NCI-H1092 treated with DMSO at 0.1 percent for 48 hours (cell line): Measurements from ENCODE around the gene MYRFL.

Experiments
- DNase-seq: peaks from one replicate; lab custom pipeline; 2025; lab: John Stamatoyannopoulos, UW

MYRFL gene

DNA sequence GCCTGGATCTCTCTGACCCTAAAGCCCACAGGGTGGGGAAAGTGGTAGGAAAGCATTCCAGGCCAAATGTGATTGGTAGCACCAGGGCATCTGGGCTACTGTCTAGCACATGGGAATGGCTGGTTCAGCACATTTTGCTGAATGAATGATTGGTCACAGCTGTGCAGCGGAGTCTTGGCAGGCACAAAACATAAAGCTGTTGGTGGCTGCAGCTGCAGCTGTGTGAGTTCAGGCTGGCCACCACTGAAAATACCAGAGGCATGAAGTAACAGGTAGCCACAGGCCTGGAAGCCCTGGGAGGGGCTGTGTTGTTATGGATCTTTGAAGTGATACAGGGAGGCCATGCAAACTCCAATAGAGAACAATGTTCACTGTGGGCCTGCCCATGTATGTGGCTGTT is 72.7 kb downstream of the MYRFL start:
- no peak for DNase-seq

DNA sequence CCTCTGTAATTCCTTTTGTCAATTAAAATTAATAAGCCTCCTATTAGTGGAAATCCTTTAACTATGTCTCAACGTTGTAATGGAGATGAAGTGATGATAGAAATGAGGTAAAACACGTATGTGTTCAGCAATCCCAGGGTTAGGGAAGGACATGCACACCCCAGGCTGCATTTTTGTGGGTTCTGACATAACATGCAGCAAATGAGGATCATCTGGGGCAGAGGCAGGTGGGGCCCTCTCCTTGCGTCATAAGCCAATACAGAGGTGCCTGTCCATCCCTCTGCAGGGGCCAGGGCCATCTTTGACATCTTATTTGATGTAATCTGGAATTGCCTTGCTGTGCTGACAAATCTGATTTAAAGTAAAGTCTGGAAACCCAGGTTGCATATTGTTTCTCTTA is 73.2 kb downstream of the MYRFL start:
- DNase-seq: no peak

GRCh38 chr12:69900720-69901131 is 75.7 kb downstream of the MYRFL start:
- DNase-seq: peak; percentile 49

DNA sequence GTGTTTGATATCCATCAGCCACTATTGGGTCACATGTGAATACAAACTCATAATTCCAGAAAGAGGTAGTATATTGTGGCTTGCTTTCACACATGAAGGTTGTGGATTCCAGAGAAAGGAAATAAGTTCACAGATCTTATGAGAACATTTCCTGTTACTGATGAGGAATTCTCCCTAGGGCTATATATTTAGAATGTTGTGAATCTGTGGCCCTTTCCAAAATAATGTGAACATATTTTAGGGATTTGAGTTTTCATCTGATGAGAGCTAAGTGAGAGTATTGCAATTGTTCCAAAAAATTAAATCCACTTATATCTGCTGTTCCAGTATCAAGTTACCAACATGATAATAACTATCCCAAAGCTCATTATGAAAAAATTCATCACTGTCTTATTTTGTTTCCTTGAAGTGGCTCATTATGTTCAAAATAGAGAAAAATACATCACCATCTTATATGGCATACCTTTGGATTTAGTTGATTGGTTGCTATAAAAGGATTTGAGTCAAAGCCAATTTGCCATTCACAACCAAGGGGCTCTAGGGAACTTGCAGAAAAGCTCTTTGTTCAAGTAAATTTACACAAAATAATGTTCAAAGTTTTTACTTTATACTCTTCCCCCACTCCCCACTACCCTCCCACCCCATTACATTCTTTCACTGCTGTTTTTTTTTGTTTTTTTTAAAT is 76.3 kb downstream of the MYRFL start:
- DNase-seq: no peak

DNA sequence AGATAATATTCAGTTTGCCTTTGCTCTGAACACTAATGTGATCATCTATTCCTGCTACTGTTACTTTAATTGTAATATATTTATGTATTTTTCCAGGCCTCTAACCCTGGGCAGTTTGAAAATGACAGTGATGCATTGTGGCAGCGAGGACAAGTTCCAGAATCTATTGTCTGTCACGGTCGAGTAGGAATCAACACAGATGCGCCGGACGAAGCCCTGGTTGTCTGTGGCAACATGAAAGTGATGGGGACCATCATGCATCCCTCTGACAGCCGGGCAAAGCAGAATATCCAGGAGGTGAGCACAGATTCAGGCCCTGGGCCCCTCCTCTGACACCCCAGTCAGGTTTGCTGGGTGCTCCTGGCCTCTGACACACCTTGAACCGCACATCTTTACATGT is 78.5 kb downstream of the MYRFL start:
- DNase-seq: no peak

GRCh38 chr12:69904777-69905176 is 79.8 kb downstream of the MYRFL start:
- no peak for DNase-seq

GRCh38 chr12:69905801-69906200 is 80.8 kb downstream of the MYRFL start:
- no peak for DNase-seq

DNA sequence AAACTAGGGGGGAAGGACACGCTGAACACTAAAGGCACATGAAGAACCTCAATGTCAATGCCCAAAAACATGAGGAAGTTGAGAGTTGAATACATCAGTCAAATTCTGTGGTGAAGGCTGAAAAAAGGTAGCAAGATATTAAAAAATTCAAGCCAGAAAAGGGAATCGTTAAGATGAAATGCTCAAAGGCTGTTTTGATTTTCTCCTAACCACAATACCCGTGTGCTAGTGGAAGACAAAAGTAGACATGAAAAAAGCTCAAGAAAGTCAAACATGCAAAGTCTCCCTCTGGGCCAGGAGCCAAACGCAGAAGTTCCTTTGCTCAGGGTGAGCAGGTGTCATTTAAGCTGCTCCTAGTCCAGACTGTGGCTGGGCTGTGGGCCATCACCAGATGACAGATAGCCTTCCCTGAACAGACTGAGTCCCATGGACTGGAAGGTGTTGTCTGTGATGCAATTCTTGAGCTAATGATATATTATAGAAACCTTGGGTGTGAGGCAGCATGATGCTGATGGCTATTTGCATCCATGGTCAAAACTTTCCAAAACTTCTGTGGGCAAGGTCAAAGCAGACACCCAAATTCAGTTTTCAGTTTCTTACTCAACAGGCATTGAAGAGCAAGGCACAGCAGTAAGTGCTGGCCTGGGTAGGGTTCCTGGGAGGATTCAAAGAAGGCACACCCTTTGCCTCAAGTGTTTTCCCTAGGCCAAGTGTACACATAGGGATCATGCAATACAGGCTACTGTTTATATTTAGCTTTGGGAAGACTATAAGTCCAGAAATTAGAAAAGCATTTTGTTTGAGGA is 81.6 kb downstream of the MYRFL start:
- DNase-seq: no peak

- no peak for DNase-seq
Observed at GRCh38 chr12:69908203-69908602, 83.2 kb downstream of the MYRFL start.

GRCh38 chr12:69910694-69911093 is 85.7 kb downstream of the MYRFL start:
- DNase-seq: no peak

DNA sequence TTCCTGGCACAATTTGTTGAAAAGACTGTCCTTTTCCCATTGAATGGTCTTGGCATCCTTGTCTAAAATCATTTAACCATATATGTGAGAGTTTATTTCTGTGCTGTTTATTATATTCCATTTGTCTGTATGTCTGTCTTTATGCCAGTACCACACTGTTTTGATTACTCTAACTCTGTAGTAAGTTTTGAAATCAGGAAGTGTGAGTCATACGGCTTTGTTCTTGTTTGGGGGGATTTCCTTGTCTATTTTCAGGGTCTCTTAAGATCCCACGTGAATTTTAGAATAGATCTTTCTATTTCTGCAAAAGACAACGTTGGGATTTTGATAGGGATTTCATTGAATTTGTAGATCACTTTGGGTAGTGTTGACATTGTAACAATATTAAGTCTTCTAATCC is 88.5 kb downstream of the MYRFL start:
- DNase-seq: no peak

DNA sequence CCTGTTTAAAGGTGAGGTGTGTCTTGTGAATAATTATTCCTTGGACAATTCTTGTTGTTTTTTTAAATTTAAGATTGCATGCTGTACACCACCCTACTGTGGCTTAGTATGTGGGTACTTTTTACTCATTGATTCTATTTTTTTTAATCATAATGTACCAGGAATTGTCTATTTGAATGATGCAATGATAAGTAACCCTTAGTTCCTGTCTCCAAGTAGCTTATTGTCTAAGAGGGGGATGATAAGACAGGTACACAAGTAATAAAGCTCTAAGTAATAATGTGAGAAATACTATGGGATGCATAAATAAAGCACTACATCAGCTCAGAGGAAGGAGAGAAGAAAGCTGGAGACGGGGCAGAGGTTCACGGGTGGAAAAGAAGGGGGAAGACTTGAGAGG is 90.9 kb downstream of the MYRFL start:
- DNase-seq: no peak

DNA sequence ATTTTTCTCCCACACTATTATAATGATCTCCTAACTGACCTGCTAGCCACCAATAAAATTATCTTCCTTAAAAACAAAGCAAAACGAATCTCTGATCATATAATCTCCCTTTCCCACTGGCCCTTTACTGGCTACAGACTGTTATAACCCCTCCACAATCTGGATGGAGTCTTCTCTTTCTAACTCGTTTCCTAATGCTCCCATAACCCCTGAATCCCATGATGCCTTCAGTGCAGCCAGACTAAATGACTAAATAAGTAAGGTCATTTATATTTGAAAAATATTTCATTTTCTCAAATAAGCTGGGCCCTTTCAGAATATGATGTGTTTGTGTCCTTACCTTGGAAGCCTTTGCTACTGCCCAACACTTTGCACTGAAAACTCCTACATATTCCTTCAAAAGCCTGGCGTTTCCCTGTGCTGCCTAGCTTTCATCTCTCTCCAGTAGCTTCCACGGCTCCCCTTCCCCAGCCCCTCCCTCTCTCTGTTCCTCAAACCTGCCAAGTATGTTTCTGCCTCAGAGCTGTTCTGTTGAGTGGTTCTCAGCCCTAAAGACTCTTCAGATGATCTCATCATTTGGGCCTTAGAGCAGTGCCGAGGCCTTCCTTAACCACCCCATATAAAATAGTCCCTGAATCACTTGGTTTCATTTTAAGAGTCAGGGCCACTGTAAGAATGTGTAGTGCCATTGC is 91.7 kb downstream of the MYRFL start:
- DNase-seq: no peak

DNA sequence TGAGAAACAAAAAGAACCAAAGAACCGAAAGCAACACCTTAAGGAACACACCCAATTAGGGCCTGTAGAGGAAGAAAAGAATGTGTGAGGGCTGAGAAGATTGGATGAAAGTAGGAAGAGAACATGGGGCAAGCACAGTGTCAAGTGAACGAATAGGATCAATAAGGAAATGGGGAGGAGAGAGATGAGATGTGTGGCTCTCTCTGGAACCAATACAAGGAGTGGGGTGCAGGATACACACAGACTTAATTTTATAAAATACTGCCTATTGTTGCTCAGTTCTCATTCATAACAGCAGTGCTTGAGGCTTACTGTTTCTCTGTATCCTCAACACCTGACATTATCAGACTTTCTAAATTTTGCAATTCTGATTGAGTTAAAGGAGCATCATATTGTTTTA is 93.3 kb downstream of the MYRFL start:
- DNase-seq: no peak

- DNase-seq: no peak
Observed at GRCh38 chr12:69919495-69919894, 94.5 kb downstream of the MYRFL start.

GRCh38 chr12:69921831-69922230 is 96.8 kb downstream of the MYRFL start:
- no peak for DNase-seq

DNA sequence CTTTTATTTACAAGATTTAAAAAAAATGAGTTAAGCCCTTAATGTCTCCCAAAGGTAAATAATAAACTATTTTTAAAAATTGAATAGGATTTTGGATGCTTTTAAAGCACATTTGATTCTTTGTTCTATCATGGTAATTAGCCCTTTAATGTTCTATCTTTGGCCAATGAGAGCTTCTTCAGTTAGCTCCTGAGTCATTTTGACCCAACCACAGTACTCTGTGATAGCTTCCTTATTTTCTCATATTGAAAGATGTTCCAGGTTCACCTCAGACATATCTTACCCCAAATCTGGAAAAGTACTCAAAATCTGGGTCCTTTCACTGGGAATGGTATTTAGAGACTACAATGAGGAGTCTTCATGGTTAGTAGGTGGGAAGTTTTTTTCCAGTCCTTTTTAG is 98.0 kb downstream of the MYRFL start:
- DNase-seq: no peak

- no peak for DNase-seq
Observed at GRCh38 chr12:69925291-69925690, 100.3 kb downstream of the MYRFL start.

- no peak for DNase-seq
Observed at GRCh38 chr12:69927164-69927563, 102.1 kb downstream of the MYRFL start.

GRCh38 chr12:69929125-69929524 is 104.1 kb downstream of the MYRFL start:
- DNase-seq: no peak

DNA sequence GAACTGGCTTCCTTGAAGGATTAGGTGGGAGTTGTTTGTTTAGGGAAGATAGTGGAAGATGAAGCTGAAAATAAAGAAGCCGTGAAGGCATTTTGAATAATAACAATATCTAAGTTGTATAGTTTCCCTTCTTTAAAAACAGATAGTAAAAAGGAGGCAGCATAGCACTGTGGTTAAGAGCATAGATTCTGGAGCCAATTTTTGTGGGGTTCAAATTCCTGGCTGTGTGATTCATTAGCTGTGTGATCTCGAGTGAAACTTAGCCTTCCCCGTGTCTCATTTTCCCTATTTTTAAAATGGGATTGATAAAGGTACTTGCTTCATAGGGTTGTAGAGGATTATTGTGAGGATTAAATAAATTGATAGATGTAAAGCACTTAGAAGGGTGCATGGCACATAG is 104.5 kb downstream of the MYRFL start:
- DNase-seq: no peak

DNA sequence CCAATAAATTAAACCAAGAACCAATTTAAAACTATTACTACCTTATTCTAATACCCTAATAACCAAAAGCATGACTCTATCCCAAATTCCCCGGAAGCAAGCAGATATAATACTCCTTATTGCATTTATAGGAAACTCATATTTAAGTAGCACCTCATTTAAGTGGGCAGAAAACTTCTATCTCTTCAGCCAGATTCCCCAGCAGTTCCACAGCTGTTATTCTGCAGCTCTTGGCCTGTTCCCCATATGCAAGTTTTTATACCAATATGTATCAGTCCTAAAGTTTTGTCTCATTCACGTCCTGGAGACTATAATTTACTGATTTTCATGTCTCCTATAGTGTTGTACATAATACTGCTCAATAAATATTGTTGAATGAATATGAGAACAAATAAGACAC is 106.5 kb downstream of the MYRFL start:
- no peak for DNase-seq

DNA sequence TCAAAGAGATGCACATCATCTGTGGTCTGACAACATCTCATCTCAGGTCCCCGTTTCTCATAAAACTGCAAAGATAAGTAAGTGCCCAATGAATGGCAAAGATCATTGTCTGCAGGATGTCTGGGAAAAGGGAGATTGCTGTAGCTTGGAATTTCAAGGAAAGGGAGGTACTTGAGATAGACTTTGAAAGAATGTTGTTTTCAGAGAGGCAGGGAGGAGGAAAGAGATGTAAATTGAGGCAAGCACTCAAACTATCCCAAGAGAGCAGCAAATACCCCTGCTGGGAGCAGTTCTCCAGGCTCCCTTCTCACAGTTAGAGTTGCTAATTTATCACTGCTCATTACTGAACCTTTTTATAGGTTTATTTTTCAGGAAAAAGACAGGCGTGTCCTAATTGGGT is 107.1 kb downstream of the MYRFL start:
- no peak for DNase-seq
